ENCODE measurements around the gene FAM78B.
A peak's percentile ranks its signal among the peaks of the same experiment; 100 is the strongest.

The FAM78B gene

DNA sequence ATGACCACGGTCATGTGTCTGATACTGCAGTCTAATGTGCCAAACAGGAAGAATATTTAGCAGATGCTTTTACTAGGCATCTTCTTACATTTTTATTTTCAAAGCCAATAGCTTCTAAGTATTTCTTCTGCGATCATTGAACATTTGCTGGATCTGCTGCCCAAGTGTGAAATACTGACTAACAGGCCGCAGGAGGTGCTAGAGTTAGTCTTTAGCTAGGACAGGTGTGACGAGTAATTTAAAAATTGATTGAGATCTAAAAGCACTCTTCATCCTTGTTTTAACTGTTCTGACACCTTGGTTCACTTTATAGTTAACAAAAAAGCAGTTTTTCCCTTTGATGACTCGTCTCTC, 748 bp upstream of the FAM78B start:
- no peak for DNase-seq (ENCODE audit: low spot score)
- in situ Hi-C loops (cut with MboI; ENCODE audit: low sequenced_read_pairs, unreplicated experiment): no loop called here
- TF ChIP-seq, protein P1, sequence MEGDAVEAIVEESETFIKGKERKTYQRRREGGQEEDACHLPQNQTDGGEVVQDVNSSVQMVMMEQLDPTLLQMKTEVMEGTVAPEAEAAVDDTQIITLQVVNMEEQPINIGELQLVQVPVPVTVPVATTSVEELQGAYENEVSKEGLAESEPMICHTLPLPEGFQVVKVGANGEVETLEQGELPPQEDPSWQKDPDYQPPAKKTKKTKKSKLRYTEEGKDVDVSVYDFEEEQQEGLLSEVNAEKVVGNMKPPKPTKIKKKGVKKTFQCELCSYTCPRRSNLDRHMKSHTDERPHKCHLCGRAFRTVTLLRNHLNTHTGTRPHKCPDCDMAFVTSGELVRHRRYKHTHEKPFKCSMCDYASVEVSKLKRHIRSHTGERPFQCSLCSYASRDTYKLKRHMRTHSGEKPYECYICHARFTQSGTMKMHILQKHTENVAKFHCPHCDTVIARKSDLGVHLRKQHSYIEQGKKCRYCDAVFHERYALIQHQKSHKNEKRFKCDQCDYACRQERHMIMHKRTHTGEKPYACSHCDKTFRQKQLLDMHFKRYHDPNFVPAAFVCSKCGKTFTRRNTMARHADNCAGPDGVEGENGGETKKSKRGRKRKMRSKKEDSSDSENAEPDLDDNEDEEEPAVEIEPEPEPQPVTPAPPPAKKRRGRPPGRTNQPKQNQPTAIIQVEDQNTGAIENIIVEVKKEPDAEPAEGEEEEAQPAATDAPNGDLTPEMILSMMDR (IDR thresholded peaks at IDR 0.05; ENCODE audit: borderline replicate concordance, control extremely low read depth, extremely low read depth, insufficient read depth, missing control alignments): no peak

DNA sequence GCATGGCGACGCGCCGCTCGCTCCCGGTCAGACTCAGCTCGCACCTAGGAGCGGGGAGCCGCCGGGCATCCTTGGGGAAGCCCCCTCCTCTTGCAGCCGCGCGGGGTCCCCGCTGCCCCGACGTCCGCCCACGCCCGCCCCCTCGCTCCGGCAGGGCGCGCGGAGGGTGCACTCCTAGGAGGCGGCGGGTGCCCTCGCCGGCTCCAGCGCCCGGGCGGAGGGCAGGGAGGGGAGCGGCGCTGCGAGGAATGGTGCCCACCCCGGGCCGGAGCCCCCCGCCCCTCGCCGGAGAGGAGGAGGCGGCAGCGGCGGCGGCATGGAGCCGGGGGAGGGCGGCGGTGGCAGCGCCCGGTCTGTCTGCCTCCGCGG, 488 bp downstream of the FAM78B start:
- no peak for DNase-seq (ENCODE audit: low spot score)
- in situ Hi-C loops (cut with MboI; ENCODE audit: low sequenced_read_pairs, unreplicated experiment): no loop called here
- TF ChIP-seq, protein P1 (IDR thresholded peaks at IDR 0.05; ENCODE audit: borderline replicate concordance, control extremely low read depth, extremely low read depth, insufficient read depth, missing control alignments): no peak

DNA sequence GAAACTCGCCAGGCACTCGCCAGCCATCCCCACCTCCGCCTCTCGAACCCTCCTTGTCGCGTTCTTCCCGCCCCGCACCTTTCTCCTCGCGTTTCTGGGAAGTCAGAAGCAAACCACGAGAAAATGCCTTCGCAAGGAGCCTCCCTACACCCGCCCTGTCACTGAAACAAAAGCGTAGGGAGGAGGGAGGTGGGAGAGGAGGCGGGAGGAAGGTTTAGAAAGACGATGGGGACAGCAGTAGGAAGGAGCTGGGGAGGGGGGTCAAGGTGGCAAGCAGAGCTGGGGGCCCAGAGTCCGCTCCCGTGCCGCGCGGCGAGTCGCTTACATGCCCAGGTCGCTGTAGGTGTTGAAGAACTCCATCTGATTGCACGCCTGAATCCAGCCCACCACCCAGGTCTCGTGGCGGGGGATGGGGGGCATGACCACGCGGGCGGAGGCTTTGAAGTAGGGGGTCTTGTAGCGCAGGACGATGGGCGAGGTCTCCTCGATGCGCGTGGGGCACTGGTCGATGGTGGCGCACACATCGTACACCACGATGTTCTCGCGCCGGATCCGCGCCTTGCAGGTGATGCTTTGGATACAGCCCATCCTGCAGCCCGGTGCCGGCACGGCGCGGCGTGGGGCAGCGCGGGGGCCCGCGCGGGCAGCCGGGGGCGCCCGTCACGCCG, 1.0 kb downstream of the FAM78B start:
- TF ChIP-seq, protein P1 (IDR thresholded peaks at IDR 0.05; ENCODE audit: borderline replicate concordance, control extremely low read depth, extremely low read depth, insufficient read depth, missing control alignments): no peak
- DNase-seq (ENCODE audit: low spot score): peak; percentile 42
- in situ Hi-C loops (cut with MboI; ENCODE audit: low sequenced_read_pairs, unreplicated experiment): no loop called here

DNA sequence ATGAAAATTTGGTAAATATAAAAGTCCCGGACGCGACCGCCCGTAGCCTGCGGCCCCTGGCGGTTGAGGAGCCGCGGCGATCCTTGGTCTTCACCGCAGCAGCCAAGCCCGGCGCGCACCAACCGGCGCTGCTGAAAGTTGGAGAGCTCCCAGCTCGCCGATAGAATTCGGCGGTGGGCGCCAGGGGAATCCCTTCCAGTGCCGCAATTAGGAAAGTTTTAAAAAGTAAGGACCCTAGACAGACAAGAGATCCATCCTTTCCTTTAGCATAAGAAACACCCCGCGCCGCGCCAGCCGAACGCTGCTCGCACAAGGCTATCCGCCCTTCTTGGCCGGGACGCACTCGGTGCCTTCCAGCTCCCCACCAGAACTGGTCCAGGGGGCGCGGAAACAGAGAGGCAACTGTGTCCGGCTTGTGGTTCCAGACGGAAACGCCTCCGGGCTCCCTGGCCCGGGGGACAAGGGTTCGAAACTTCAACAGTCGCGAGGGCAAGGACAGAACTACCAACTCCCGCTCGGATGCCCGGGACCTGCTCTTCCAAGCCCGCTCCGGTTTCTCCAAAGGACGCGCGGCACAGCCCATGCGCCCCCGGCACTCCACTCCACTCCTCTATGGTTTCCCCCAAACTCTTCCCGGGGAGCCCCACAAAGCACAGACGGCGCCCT, 1.7 kb downstream of the FAM78B start:
- in situ Hi-C loops (cut with MboI; ENCODE audit: low sequenced_read_pairs, unreplicated experiment): no loop called here
- TF ChIP-seq, protein P1 (IDR thresholded peaks at IDR 0.05; ENCODE audit: borderline replicate concordance, control extremely low read depth, extremely low read depth, insufficient read depth, missing control alignments): peak; percentile 31
- peak; percentile 55 for DNase-seq (ENCODE audit: low spot score)

DNA sequence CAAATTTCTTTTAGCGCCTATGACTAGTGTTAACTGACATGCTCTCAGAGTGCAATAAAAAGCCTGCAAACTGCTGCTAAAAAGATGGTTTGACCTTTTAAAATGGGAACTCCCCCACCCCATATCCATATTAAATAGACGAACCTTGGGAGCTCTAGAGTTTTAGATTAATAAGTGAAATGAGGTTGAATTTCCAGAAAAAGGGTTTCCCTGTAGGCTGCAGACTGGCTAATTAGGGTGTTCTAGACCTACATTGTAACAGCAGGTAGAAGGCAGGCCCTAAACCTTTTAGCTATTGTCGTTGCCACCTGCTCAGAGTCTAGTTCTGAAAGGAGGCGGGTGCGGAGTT, 2.2 kb downstream of the FAM78B start:
- DNase-seq (ENCODE audit: low spot score): no peak
- TF ChIP-seq, protein P1 (IDR thresholded peaks at IDR 0.05; ENCODE audit: borderline replicate concordance, control extremely low read depth, extremely low read depth, insufficient read depth, missing control alignments): no peak
- in situ Hi-C loops (cut with MboI; ENCODE audit: low sequenced_read_pairs, unreplicated experiment): no loop called here

DNA sequence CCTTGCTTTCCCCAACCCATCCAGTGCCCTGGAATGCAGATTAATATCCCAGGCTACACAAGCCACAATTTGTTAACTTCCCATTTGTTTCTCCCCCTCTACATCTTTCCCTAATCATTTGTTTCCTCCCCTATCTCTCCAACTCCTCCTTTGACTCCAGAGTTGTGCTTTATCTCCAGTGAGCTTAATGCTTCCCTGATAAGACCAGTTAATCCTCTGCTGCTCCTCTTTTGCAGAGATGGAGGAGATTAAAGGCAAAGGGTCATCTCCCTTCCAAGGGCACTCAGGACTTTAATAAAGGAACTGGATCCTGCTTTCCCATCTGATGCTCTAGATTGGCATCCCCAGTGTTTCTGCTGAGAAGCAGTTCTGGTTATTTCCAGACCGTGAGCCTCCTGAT, 7.1 kb downstream of the FAM78B start:
- TF ChIP-seq, protein P1 (IDR thresholded peaks at IDR 0.05; ENCODE audit: borderline replicate concordance, control extremely low read depth, extremely low read depth, insufficient read depth, missing control alignments): no peak
- in situ Hi-C loops (cut with MboI; ENCODE audit: low sequenced_read_pairs, unreplicated experiment): no loop called here
- no peak for DNase-seq (ENCODE audit: low spot score)
